Astrocyte (in vitro differentiated cells and primary cell): Measurements from ENCODE around the gene COMMD10. TPM values are rescaled to one million over a fixed set of nuclear protein-coding genes. Genes with fewer than 3 reads are reported as not detected.

Source experiments
- DNase-seq: peaks from one replicate; pipeline ENCODE4 v3.0.0-alpha.2; 2010; ENCODE audit warnings: low read depth
- FAIRE-seq: peaks from 2 replicates; lab custom pipeline; 2011; peaks lifted over from hg19 to GRCh38; lab: Jason Lieb, UNC
- H2AFZ ChIP-seq: 2 replicates; pipeline ENCODE4 v1.6.0; 2012; ENCODE audit warnings: low read depth, low read length, inconsistent platforms
- H3K27ac ChIP-seq: 2 replicates; pipeline ENCODE4 v1.5.1; 2011; ENCODE audit warnings: low read depth, low read length, inconsistent platforms
- H3K27me3 ChIP-seq: 2 replicates; pipeline ENCODE4 v1.6.0; 2011; ENCODE audit warnings: low read length, inconsistent platforms; ENCODE audit not compliant: insufficient read depth
- H3K36me3 ChIP-seq: 2 replicates; pipeline ENCODE4 v1.5.1; 2011; ENCODE audit warnings: low read length, inconsistent platforms; ENCODE audit not compliant: insufficient read depth
- H3K4me1 ChIP-seq: 2 replicates; pipeline ENCODE4 v1.5.1; 2011; ENCODE audit warnings: low read length, inconsistent platforms; ENCODE audit not compliant: insufficient read depth
- H3K4me2 ChIP-seq: 2 replicates; pipeline ENCODE4 v1.6.0; 2012; ENCODE audit warnings: low read length, inconsistent platforms
- H3K4me3 ChIP-seq: 2 replicates; pipeline ENCODE4 v1.5.1; 2011; ENCODE audit warnings: low read depth, mild to moderate bottlenecking, low read length, inconsistent platforms; ENCODE audit not compliant: insufficient read depth
- H3K79me2 ChIP-seq: 2 replicates; pipeline ENCODE4 v1.6.0; 2012; ENCODE audit warnings: mild to moderate bottlenecking, low read length, inconsistent platforms; ENCODE audit not compliant: insufficient read depth
- H3K9ac ChIP-seq: 2 replicates; pipeline ENCODE4 v1.6.0; 2012; ENCODE audit warnings: mild to moderate bottlenecking, low read length, inconsistent platforms
- H3K9me3 ChIP-seq: 2 replicates; pipeline ENCODE4 v1.5.1; 2012; ENCODE audit warnings: low read depth, mild to moderate bottlenecking, low read length, inconsistent platforms; ENCODE audit not compliant: insufficient read depth
- H4K20me1 ChIP-seq: 2 replicates; pipeline ENCODE4 v1.6.0; 2012; ENCODE audit warnings: low read length, inconsistent platforms; ENCODE audit not compliant: insufficient read depth
- H3K27ac Mint-ChIP-seq: one replicate; pipeline ENCODE4 v1.8.0; 2021; ENCODE audit warnings: mild to moderate bottlenecking, mixed read lengths; ENCODE audit not compliant: unreplicated experiment
- H3K27me3 Mint-ChIP-seq: one replicate; pipeline ENCODE4 v1.8.0; 2021; ENCODE audit warnings: low read depth, mixed read lengths; ENCODE audit not compliant: unreplicated experiment
- H3K36me3 Mint-ChIP-seq: one replicate; pipeline ENCODE4 v1.8.0; 2021; ENCODE audit warnings: low read depth, mixed read lengths; ENCODE audit not compliant: unreplicated experiment
- H3K4me1 Mint-ChIP-seq: one replicate; pipeline ENCODE4 v1.8.0; 2021; ENCODE audit warnings: low read depth, mixed read lengths; ENCODE audit not compliant: unreplicated experiment
- H3K4me3 Mint-ChIP-seq: one replicate; pipeline ENCODE4 v1.8.0; 2021; ENCODE audit warnings: mild to moderate bottlenecking, moderate library complexity, mixed read lengths; ENCODE audit not compliant: unreplicated experiment
- H3K9me3 Mint-ChIP-seq: one replicate; pipeline ENCODE4 v1.8.0; 2021; ENCODE audit warnings: mild to moderate bottlenecking, mixed read lengths; ENCODE audit not compliant: unreplicated experiment
- CTCF ChIP-seq: IDR thresholded peaks from 2 replicates; pipeline ENCODE4 v1.5.1; 2011; ENCODE audit warnings: low read depth, mild to moderate bottlenecking, inconsistent platforms, low read length, moderate library complexity; ENCODE audit not compliant: insufficient read depth
- EZH2 ChIP-seq: IDR thresholded peaks from 2 replicates; pipeline ENCODE4 v1.6.1; 2012; ENCODE audit warnings: mild to moderate bottlenecking, low read length, inconsistent platforms; ENCODE audit not compliant: insufficient read depth
- total RNA-seq: library from RNA; stranded (reverse); gene quantifications from 2 replicates; pipeline ENCODE4 v1.2.1, GENCODE V29; 2021

The COMMD10 gene
- total RNA-seq, 1 donor from 2014 or later: 18.1 TPM

- peaks cover under 1% of the 10 kb centered on the region for H3K9me3 Mint-ChIP-seq
- Histone ChIP-seq H4K20me1 (no peaks in the 10 kb centered on the region), H3K27me3 (no peaks in the 10 kb centered on the region), H3K36me3 (no peaks in the 10 kb centered on the region), H3K79me2 (no peaks in the 10 kb centered on the region), H3K4me3 (no peak overlapping the region), H3K27ac (no peak overlapping the region), H3K9me3 (no peaks in the 10 kb centered on the region), H3K4me1 (no peaks in the 10 kb centered on the region), H3K4me2 (no peak overlapping the region), H3K9ac (no peak overlapping the region), H2AFZ (no peak overlapping the region)
- no peak overlapping the region for H3K4me3 Mint-ChIP-seq
- FAIRE-seq (no peak), DNase-seq (no peak)
- no peak overlapping the region for H3K27ac Mint-ChIP-seq
- H3K27me3 Mint-ChIP-seq: no peaks in the 10 kb centered on the region
- no peaks in the 10 kb centered on the region for H3K4me1 Mint-ChIP-seq
- TF ChIP-seq EZH2 (no peak), CTCF (no peak)
- H3K36me3 Mint-ChIP-seq: no peaks in the 10 kb centered on the region
Measured at GRCh38 chr5:116340799-116341198, 256.0 kb downstream of the COMMD10 start.

Other genes starting within 250 kb of the COMMD10 start
- 58.3 and 66.3 TPM in 2 replicates for gene ATG12, start 243.5 kb upstream of the COMMD10 start, total RNA-seq
- 108 and 110 TPM in 2 replicates for gene AP3S1, start 243.1 kb upstream of the COMMD10 start, total RNA-seq
- 0.58 and 0.64 TPM in 2 replicates for gene LVRN, start 122.5 kb upstream of the COMMD10 start, total RNA-seq
- gene ARL14EPL, start 52.6 kb upstream of the COMMD10 start, total RNA-seq: not detected in 2 replicates